Mesenchymal stem cell (in vitro differentiated cells and primary cell): ENCODE data around the gene SH3RF2.
"Not testable (repeated sequence)": the region's sequence is repeated elsewhere in the genome, so short reads cannot be mapped to it uniquely, and the experiment has no call there.

ENCODE experiments used
- DNase-seq: peaks from one replicate; pipeline ENCODE4 v3.0.0-alpha.2; 2013
- H2AFZ ChIP-seq: one replicate; pipeline ENCODE4 v1.6.1; 2013; ENCODE audit warnings: low read depth, mild to moderate bottlenecking, control low read depth, inconsistent platforms, low read length, moderate library complexity
- H2AK5ac ChIP-seq: 2 replicates; pipeline ENCODE4 v1.6.1; 2013; ENCODE audit warnings: low read length, moderate library complexity, mild to moderate bottlenecking, inconsistent platforms; ENCODE audit not compliant: severe bottlenecking
- H2BK120ac ChIP-seq: one replicate; pipeline ENCODE4 v1.6.1; 2013; ENCODE audit warnings: low read depth, mild to moderate bottlenecking, inconsistent platforms, low read length, moderate library complexity
- H2BK12ac ChIP-seq, 2 experiments: one replicate each; pipeline ENCODE4 v1.6.1; 2013; ENCODE audit warnings: inconsistent platforms in 2 of 2, low read length in 2 of 2, mild to moderate bottlenecking in 2 of 2, moderate library complexity in 2 of 2, control low read depth in 1 of 2
- H2BK15ac ChIP-seq: one replicate; pipeline ENCODE4 v1.6.1; 2013; ENCODE audit warnings: mild to moderate bottlenecking, low read depth, inconsistent platforms; ENCODE audit not compliant: poor library complexity, severe bottlenecking
- H2BK5ac ChIP-seq: 2 replicates; pipeline ENCODE4 v1.6.1; 2013; ENCODE audit warnings: low read depth, mild to moderate bottlenecking, low read length, control low read depth, inconsistent platforms; ENCODE audit not compliant: poor library complexity, severe bottlenecking
- H3K14ac ChIP-seq, 2 experiments: one replicate each; pipeline ENCODE4 v1.6.1; 2013; ENCODE audit warnings: inconsistent platforms in 2 of 2, low read length in 2 of 2, control low read depth in 1 of 2, mild to moderate bottlenecking in 1 of 2, moderate library complexity in 1 of 2
- H3K18ac ChIP-seq, 2 experiments: one replicate each; pipeline ENCODE4 v1.6.1; 2013; ENCODE audit warnings: inconsistent platforms in 2 of 2, low read length in 2 of 2, control low read depth in 1 of 2, low read depth in 1 of 2, mild to moderate bottlenecking in 1 of 2
- H3K23ac ChIP-seq, 2 experiments: one replicate each; pipeline ENCODE4 v1.6.1; 2013; ENCODE audit warnings: inconsistent platforms in 2 of 2, low read length in 2 of 2, mild to moderate bottlenecking in 2 of 2, moderate library complexity in 2 of 2, control low read depth in 1 of 2
- H3K27ac ChIP-seq: 2 replicates; pipeline ENCODE4 v1.5.1; 2013; ENCODE audit warnings: mild to moderate bottlenecking, moderate library complexity, low read length, control low read depth, inconsistent platforms; ENCODE audit not compliant: poor library complexity, severe bottlenecking
- H3K27me3 ChIP-seq, 2 experiments: 2 replicates each; pipeline versions ENCODE4 v1.6.1 to v1.7.0; 2013; ENCODE audit warnings: low read length in 2 of 2, mild to moderate bottlenecking in 2 of 2, moderate library complexity in 2 of 2, control low read depth in 1 of 2, inconsistent platforms in 1 of 2; ENCODE audit not compliant: control insufficient read depth in 1 of 2, insufficient read depth in 1 of 2
- H3K36me3 ChIP-seq, 2 experiments: 2 replicates each; pipeline versions ENCODE4 v1.6.1 to v1.7.0; 2013; ENCODE audit warnings: low read length in 2 of 2, control low read depth in 1 of 2, inconsistent platforms in 1 of 2, low read depth in 1 of 2, mild to moderate bottlenecking in 1 of 2; ENCODE audit not compliant: insufficient read depth in 2 of 2, control insufficient read depth in 1 of 2
- H3K4ac ChIP-seq, 2 experiments: one replicate each; pipeline ENCODE4 v1.6.1; 2013; ENCODE audit warnings: inconsistent platforms in 2 of 2, low read length in 2 of 2, mild to moderate bottlenecking in 2 of 2, moderate library complexity in 2 of 2, control low read depth in 1 of 2, low read depth in 1 of 2
- H3K4me1 ChIP-seq: 2 replicates; pipeline ENCODE4 v1.6.1; 2013; ENCODE audit warnings: low read depth, low read length, control low read depth; ENCODE audit not compliant: control insufficient read depth, insufficient read depth
- H3K4me2 ChIP-seq: 2 replicates; pipeline ENCODE4 v1.6.1; 2013; ENCODE audit warnings: low read length, mild to moderate bottlenecking, inconsistent platforms; ENCODE audit not compliant: poor library complexity, severe bottlenecking
- H3K4me3 ChIP-seq, 2 experiments: 2 replicates each; pipeline versions ENCODE4 v1.5.1 to v1.7.0; 2013; ENCODE audit warnings: low read length in 2 of 2, mild to moderate bottlenecking in 2 of 2, control low read depth in 1 of 2, low read depth in 1 of 2; ENCODE audit not compliant: insufficient read depth in 1 of 2
- H3K79me1 ChIP-seq: replicated peaks from 2 replicates; pipeline ENCODE4 v1.6.1; 2013; ENCODE audit warnings: mild to moderate bottlenecking, control low read depth, low read length, inconsistent platforms; ENCODE audit not compliant: poor library complexity, severe bottlenecking
- H3K9ac ChIP-seq: 2 replicates; pipeline ENCODE4 v1.7.0; 2013; ENCODE audit warnings: mild to moderate bottlenecking, low read length, moderate library complexity
- H3K9me3 ChIP-seq: 2 replicates; pipeline ENCODE4 v1.7.0; 2013; ENCODE audit warnings: mild to moderate bottlenecking, low read length; ENCODE audit not compliant: control insufficient read depth
- H4K8ac ChIP-seq: one replicate; pipeline ENCODE4 v1.6.1; 2013; ENCODE audit warnings: inconsistent platforms, mild to moderate bottlenecking, low read length, moderate library complexity
- H4K91ac ChIP-seq: one replicate; pipeline ENCODE4 v1.6.1; 2013; ENCODE audit warnings: mild to moderate bottlenecking, low read length, inconsistent platforms
- WGBS: methylation state at CpG from one replicate; pipeline ENCODE4 v1.1.7; 2013; ENCODE audit warnings: mixed read lengths; 5-methylcytosine and 5-hydroxymethylcytosine counted together

SH3RF2 gene

DNA sequence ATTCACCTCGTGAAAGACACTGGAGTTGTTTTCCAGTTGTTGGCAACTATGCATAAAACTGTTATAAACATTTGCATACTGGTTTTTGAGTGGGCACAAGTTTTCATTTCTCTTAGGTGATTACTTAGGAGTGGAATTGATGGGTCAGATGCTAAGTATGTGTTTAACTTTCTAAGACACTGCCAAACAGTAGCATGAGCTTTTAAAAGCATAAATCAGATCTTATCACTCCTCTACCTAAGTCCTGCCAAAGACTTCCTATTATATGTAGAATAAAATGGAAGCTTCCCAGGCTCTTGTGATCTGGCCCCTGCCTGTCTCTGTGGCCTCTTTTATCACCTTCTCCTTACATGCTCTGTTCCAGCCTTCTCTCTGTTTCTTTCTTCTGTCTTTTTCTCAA, 72.6 kb downstream of the SH3RF2 start:
- Histone ChIP-seq H3K9ac (no peak overlapping the region), H3K27ac (no peak overlapping the region), H3K36me3 (peaks cover 0 to 4% of the 10 kb centered on the region in 2 experiments), H2AK5ac (no peak overlapping the region), H3K4me3 (no peak overlapping the region), H4K91ac (no peak overlapping the region), H2AFZ (no peak overlapping the region), H4K8ac (no peak overlapping the region), H3K4me1 (no peaks in the 10 kb centered on the region), H3K27me3 (no peaks in the 10 kb centered on the region), H2BK5ac (no peak overlapping the region), H3K18ac (no peak overlapping the region), H3K23ac (no peak overlapping the region), H3K14ac (no peak overlapping the region), H2BK15ac (no peak overlapping the region), H3K4me2 (no peak overlapping the region), H2BK12ac (no peak overlapping the region), H3K79me1 (no peaks in the 10 kb centered on the region), H2BK120ac (no peak overlapping the region), H3K4ac (no peak overlapping the region), H3K9me3 (no peaks in the 10 kb centered on the region)
- 86% methylated on average over 1 of the region's 1 CpG for WGBS
- DNase-seq, result no peak

DNA sequence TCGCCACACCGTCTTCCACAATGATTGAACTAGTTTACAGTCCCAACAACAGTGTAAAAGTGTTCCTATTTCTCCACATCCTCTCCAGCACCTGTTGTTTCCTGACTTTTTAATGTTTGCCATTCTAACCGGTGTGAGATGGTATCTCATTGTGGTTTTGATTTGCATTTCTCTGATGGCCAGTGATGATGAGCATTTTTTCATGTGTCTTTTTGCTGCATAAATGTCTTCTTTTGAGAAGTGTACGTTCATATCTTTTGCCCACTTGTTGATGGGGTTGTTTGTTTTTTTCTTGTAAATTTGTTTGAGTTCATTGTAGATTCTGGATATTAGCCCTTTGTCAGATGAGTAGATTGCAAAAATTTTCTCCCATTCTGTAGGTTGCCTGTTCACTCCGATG, 74.1 kb downstream of the SH3RF2 start:
- not testable (repeated sequence) for H3K23ac ChIP-seq, H3K9ac ChIP-seq, DNase-seq, H3K4me2 ChIP-seq, H3K4ac ChIP-seq, H4K91ac ChIP-seq, H3K4me3 ChIP-seq, H3K14ac ChIP-seq, H3K27me3 ChIP-seq, H3K18ac ChIP-seq, H3K27ac ChIP-seq, H2BK120ac ChIP-seq, H3K79me1 ChIP-seq, H2BK12ac ChIP-seq, H2AK5ac ChIP-seq, H2AFZ ChIP-seq, H3K36me3 ChIP-seq, H2BK5ac ChIP-seq, H3K4me1 ChIP-seq, H3K9me3 ChIP-seq, H2BK15ac ChIP-seq, H4K8ac ChIP-seq
- WGBS, result 100% methylated on average over 2 of the region's 5 CpGs

DNA sequence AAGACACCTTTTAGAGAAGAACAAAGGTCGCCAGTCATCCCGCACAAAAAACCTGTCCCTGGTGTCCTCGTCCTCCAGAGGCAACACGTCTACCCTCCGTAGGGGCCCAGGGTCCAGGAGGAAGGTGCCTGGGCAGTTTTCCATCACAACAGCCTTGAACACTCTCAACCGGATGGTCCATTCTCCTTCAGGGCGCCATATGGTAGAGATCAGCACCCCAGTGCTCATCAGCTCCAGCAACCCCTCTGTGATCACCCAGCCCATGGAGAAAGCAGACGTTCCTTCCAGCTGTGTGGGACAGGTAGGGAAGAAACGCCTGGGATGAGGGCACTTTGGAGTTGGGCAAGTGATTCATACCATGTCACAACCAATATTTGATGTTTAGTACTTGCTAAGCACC, 77.4 kb downstream of the SH3RF2 start:
- no peak overlapping the region for H2AK5ac ChIP-seq
- no peak overlapping the region for H3K9ac ChIP-seq
- 89% methylated on average over 7 of the region's 9 CpGs for WGBS

DNA sequence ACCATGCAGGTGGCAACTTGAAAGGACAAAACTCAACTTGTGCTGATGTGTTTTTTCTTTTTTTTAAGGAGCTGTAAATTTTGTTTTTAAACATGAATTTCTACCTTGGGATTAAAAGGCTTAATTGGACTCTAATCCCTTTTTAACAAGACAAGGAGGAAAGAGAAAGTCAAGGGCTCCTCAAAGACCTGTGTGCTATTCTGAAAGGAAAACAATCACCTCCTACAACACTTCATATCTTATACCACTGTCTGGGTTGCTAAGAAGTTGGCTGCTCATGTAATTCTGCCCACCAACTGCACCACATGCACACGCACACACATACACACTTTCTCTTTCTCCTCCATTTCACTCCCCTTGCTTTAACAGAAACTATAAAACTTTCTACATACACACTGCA, 78.6 kb downstream of the SH3RF2 start:
- no peak overlapping the region for H2BK12ac ChIP-seq
- H3K9me3 ChIP-seq, result no peaks in the 10 kb centered on the region
- H3K79me1 ChIP-seq, result no peaks in the 10 kb centered on the region
- H4K91ac ChIP-seq, result no peak overlapping the region
- H3K14ac ChIP-seq, result no peak overlapping the region
- no peak overlapping the region for H3K4me3 ChIP-seq
- no peak overlapping the region for H2AK5ac ChIP-seq
- no peak for DNase-seq
- no peak overlapping the region for H2BK120ac ChIP-seq
- H2BK15ac ChIP-seq, result no peak overlapping the region
- H3K4me2 ChIP-seq, result no peak overlapping the region
- H3K9ac ChIP-seq, result no peak overlapping the region
- H3K27ac ChIP-seq, result no peak overlapping the region
- no peaks in the 10 kb centered on the region for H3K27me3 ChIP-seq
- H3K4me1 ChIP-seq, result no peaks in the 10 kb centered on the region
- H3K18ac ChIP-seq, result no peak overlapping the region
- no peak overlapping the region for H3K23ac ChIP-seq
- no peak overlapping the region for H3K4ac ChIP-seq
- no peak overlapping the region for H2BK5ac ChIP-seq
- peaks cover 0 to 4% of the 10 kb centered on the region in 2 experiments for H3K36me3 ChIP-seq
- no peak overlapping the region for H2AFZ ChIP-seq
- 96% methylated on average over 1 of the region's 1 CpG for WGBS
- H4K8ac ChIP-seq, result no peak overlapping the region

More for the DNA sequence above, 77.4 kb downstream of the SH3RF2 start:
- Histone ChIP-seq H3K18ac (peak overlapping the region in 1 of 2 experiments; percentile 18), H3K4ac (no peak overlapping the region), H2BK12ac (peak overlapping the region in 1 of 2 experiments; percentile 2), H2BK5ac (no peak overlapping the region), H3K27me3 (no peaks in the 10 kb centered on the region), H3K36me3 (peaks cover 0 to 4% of the 10 kb centered on the region in 2 experiments), H3K9me3 (no peaks in the 10 kb centered on the region), H3K4me1 (no peaks in the 10 kb centered on the region), H2AFZ (no peak overlapping the region), H4K91ac (no peak overlapping the region), H3K23ac (no peak overlapping the region), H2BK15ac (peak overlapping the region; percentile 1), H3K4me3 (no peak overlapping the region), H3K79me1 (no peaks in the 10 kb centered on the region), H3K4me2 (no peak overlapping the region), H4K8ac (no peak overlapping the region), H2BK120ac (no peak overlapping the region), H3K14ac (peak overlapping the region in 1 of 2 experiments; percentile 55), H3K27ac (no peak overlapping the region)
- DNase-seq, result no peak
